H7 (cell line): ENCODE data around the gene TEF. TPM values are rescaled to one million over a fixed set of nuclear protein-coding genes. Genes with fewer than 3 reads are reported as not detected.
"Not testable (repeated sequence)": the region's sequence is repeated elsewhere in the genome, so short reads cannot be mapped to it uniquely, and the experiment has no call there.

Experiments used
- DNase-seq: peaks from one replicate; pipeline ENCODE4 v3.0.0; 2012
- H3K27me3 ChIP-seq: 2 replicates; pipeline ENCODE4 v1.6.0; 2011; ENCODE audit warnings: mild to moderate bottlenecking, low read length; ENCODE audit not compliant: control insufficient read depth, insufficient read depth
- H3K36me3 ChIP-seq: replicated peaks from 2 replicates; pipeline ENCODE4 v1.5.1; 2011; ENCODE audit warnings: low read length; ENCODE audit not compliant: control insufficient read depth, insufficient read depth
- H3K4me3 ChIP-seq: 2 replicates; pipeline ENCODE4 v1.5.1; 2011; ENCODE audit warnings: low read depth, mild to moderate bottlenecking, control low read depth, low read length, moderate library complexity; ENCODE audit not compliant: insufficient read depth
- total RNA-seq: library from RNA; depleted of rRNA; stranded (reverse); fragments of >200 nt; shearing (Covaris generic); gene quantifications from 2 replicates; pipeline ENCODE4 v1.2.3, GENCODE V29; 2014

The TEF gene
- total RNA-seq, 1 experiment from 2014 or later, result 4.8 TPM

- H3K4me3 ChIP-seq, result no peak overlapping the region
- H3K36me3 ChIP-seq, result no peaks in the 10 kb centered on the region
- no peak for DNase-seq
- H3K27me3 ChIP-seq, result no peaks in the 10 kb centered on the region
Observed at GRCh38 chr22:41410311-41410751, 28.6 kb downstream of the TEF start.

- H3K4me3 ChIP-seq, result no peak overlapping the region
- peak; percentile 56 for DNase-seq
- H3K27me3 ChIP-seq, result no peaks in the 10 kb centered on the region
- H3K36me3 ChIP-seq, result no peaks in the 10 kb centered on the region
Observed at GRCh38 chr22:41411021-41411851, 29.5 kb downstream of the TEF start.

- H3K27me3 ChIP-seq, result no peaks in the 10 kb centered on the region
- H3K4me3 ChIP-seq, result no peak overlapping the region
- H3K36me3 ChIP-seq, result no peaks in the 10 kb centered on the region
- DNase-seq, result no peak
Observed at GRCh38 chr22:41415554-41415953, 33.8 kb downstream of the TEF start.

DNA sequence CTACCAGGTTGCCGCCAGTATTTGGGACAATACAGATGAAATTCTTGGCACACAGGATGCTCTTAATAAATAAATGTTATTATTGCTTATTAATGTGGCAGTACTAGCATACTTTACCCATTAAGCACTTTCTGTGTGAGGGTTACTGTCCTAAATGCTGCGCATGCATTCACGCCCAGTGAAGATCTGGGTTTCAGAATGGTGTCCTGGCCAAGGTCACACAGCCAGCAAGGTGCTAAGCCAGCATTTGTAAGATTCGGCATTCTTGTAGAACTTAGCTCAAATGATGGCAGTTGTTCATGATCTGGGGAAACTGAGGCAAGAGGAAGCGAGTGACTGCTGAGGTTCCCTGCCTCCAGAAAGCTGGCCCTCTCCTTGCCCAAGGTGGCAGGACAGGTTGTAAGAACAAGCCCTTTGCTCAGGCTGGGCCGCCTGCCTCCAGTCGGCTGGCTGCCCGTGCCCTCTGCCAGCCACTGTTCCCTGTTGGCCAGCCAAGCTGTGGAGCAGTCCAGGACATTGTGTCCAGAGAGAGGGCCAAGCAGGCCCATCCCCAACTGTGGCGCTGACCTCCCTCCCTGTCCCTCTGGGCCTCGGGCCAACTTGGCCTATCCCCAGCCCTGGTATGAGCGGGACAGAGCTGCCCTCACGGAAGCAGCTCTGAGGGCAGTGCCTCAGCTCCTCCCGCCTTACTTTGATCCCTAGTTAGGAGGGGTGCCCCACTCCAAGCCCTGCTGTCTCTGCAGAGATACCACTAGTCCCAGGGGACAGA, 36.1 kb downstream of the TEF start:
- DNase-seq, result peak; percentile 28

GRCh38 chr22:41418717-41419116, 37.0 kb downstream of the TEF start:
- no peaks in the 10 kb centered on the region for H3K27me3 ChIP-seq
- no peak overlapping the region for H3K4me3 ChIP-seq
- H3K36me3 ChIP-seq, result no peaks in the 10 kb centered on the region
- no peak for DNase-seq

More for the DNA sequence above, 36.1 kb downstream of the TEF start:
- Histone ChIP-seq H3K4me3 (no peak overlapping the region), H3K36me3 (no peaks in the 10 kb centered on the region), H3K27me3 (no peaks in the 10 kb centered on the region)

DNA sequence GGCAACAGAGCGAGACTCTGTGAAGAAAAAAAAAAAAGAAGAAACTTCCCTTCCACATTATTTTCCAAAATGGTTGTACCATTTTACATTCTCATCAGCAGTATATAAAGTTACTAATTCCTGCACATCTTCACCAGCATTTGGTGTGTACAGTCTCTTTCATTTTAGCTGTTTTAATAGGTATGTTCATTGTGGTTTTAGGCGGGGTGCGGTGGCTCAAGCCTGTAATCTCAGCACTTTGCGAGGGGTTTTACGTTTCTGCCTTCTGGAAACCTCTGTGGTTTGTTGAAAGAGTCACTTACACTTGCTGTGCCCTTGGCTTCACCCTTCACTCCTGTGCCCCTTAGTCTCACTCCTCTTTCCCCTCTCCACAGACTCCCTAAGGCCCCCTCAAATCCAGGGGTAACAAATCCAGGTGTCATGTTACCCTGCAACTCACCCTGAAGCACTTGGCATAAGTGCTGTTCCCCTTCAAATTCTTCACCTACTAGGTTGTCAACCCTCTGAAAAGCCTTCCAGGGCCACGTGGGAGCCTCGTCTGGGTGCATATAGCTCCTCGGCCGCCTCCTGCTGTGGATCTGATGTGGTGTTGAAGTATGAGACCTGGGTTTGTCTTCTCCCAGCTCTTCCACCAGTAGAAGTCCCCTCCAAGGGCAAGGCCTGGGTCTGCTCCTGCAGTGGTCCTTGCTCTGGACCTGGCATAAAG, 44.1 kb downstream of the TEF start:
- DNase-seq, result peak; percentile 14
- Histone ChIP-seq H3K4me3 (no peak overlapping the region), H3K27me3 (no peaks in the 10 kb centered on the region), H3K36me3 (no peaks in the 10 kb centered on the region)

DNA sequence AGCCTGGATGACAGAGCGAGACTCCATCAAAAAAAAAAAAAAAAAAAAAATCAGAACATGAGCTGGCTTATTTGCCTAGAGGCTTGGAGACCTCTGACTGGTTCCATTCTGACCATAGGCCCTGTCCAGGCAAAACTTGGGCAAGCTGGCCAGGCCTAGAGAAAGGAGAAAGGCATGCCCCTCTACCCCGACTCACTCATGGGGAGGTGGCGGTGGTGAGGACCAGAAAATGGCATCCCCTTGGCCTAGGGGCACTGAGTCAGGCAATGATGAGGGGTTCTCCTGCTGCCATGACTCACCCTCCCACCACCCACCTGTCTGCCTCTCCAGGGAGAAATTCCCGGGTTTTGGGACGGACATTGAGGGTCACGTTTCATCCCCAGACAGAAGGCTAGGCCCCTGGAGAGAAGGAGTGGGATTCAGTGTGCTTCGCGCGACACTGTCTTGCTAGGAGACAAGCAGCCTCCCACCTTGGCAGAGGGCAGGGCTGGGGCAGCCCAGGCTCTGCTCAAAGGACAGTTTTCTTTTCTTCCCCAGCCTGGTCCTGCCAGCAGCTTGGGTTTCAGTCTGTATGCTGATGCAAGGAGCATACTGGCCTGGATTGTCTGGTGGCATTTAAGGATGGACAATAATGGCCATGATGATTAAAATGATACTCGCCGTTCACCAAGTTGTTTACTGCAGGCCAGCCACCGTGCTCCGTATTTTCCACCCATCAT, 47.6 kb downstream of the TEF start:
- Histone ChIP-seq H3K36me3 (peaks cover 1% of the 10 kb centered on the region), H3K27me3 (no peaks in the 10 kb centered on the region), H3K4me3 (no peak overlapping the region)
- peak; percentile 40 for DNase-seq

GRCh38 chr22:41429951-41430332, 48.2 kb downstream of the TEF start:
- peaks cover 4% of the 10 kb centered on the region for H3K36me3 ChIP-seq
- no peak overlapping the region for H3K4me3 ChIP-seq
- no peak for DNase-seq
- no peaks in the 10 kb centered on the region for H3K27me3 ChIP-seq

DNA sequence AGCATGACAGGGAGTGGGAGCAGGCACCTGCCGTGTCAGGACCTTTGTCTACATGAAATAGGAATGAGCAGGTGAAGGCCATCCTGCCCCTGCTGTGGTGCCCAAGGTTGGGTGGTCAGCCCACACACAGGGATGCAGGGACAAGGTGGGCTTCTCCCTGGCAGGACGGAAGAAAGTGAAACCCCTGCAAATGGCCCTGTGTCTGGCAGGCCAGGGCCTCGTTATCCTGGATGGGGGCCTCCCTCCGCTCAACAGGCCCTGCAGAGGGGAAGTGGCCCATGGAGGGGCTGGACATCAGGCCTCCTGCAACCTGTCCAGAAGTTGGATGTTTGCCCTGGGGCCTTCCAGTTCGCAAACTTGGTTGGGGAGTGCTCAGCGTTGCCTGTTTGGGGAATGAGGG, 49.9 kb downstream of the TEF start:
- no peaks in the 10 kb centered on the region for H3K27me3 ChIP-seq

GRCh38 chr22:41433480-41433879, 51.7 kb downstream of the TEF start:
- H3K27me3 ChIP-seq, DNase-seq, H3K4me3 ChIP-seq: not testable (repeated sequence)
- peaks cover 23% of the 10 kb centered on the region for H3K36me3 ChIP-seq

More for the DNA sequence above, 49.9 kb downstream of the TEF start:
- peaks cover 16% of the 10 kb centered on the region for H3K36me3 ChIP-seq
- no peak for DNase-seq
- no peak overlapping the region for H3K4me3 ChIP-seq

- H3K27me3 ChIP-seq, H3K4me3 ChIP-seq, DNase-seq: not testable (repeated sequence)
- H3K36me3 ChIP-seq, result peaks cover 27% of the 10 kb centered on the region
Observed at GRCh38 chr22:41434361-41435003, 52.7 kb downstream of the TEF start.

DNA sequence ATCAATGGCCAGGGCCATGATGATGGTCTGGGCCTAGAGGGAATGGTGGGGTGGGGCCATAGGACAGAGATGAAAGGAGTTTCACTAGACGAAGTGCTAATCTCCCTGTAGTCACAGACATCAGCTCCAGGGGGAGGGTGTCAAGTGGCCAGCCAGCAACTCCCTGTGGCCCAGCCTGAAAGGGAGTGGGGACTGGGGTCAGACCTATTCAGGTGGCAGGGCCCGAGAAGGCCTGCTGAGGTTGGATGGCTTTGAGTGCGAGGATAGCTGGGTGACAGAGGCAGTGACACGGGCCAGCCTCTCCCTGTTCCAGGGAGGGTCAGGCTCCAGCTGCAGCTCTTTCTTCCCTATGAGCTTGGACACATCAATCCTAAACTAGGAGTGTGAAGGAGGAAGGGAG, 53.8 kb downstream of the TEF start:
- Histone ChIP-seq H3K36me3 (peaks cover 27% of the 10 kb centered on the region), H3K4me3 (no peak overlapping the region), H3K27me3 (no peaks in the 10 kb centered on the region)
- no peak for DNase-seq

DNA sequence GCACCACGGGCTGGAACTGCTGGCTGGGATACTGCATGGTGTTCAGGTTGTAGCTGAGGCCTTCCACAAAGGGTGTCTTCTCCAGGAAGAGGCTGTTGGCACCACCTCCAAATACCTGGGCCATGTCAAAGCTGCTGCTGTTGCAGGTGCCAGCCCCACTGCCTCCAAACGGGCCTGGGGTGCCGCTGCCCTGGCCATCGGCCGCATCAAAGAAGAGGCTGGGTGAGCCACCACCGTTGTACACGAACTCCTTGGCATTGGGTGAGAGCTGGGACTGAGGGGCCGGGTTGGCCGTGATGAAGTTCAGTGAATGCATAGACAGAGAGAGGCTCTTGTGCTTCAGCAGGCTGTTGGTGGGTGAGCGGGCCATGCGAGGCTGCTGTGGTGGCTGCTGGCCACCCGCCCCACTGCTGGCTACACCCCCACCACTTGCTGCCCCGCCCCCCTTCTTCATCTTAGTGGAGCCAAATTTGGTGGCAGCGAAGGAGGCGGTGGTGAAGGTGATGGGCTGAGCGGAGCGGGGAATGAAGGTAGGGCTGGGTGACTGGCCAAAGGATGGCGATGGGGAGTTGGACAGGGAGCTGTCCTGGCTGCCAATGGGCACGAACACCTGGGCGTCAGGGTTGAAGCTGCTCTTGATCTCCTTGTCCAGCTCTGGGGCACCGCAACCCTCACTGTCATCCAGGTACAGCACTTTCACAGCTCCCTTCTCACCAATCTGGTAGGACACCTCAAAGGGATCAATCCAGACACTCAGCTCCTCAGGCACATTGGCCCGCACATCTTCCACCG, 54.8 kb downstream of the TEF start:
- Histone ChIP-seq H3K36me3 (peaks cover 27% of the 10 kb centered on the region), H3K4me3 (no peak overlapping the region), H3K27me3 (no peaks in the 10 kb centered on the region)
- DNase-seq, result peak; percentile 51
